ENCODE measurements around the gene C2CD3. TPM values are rescaled to one million over a fixed set of nuclear protein-coding genes. Genes with fewer than 3 reads are reported as not detected.
"Not testable (repeated sequence)": the region's sequence is repeated elsewhere in the genome, so short reads cannot be mapped to it uniquely, and the experiment has no call there.

Gene C2CD3
- total and polyA plus RNA-seq, 3 experiments from 2014 or later, result 9.1 to 41.7 (median 35.6) TPM

- Mint-ChIP-seq H3K27ac (peak overlapping the region in 3 of 8 donors; percentile 37 to 76 (median 52)), H3K36me3 (peaks cover 14 to 42% (median 28%) of the 10 kb centered on the region in 3 donors), H3K27me3 (no peaks in the 10 kb centered on the region), H3K9me3 (no peaks in the 10 kb centered on the region), H3K4me3 (no peak overlapping the region), H3K4me1 (peaks cover 10 to 50% (median 26%) of the 10 kb centered on the region in 3 donors)
- Histone ChIP-seq H3K27me3 (ENCODE audit: insufficient read depth, low read length, poor library complexity, severe bottlenecking) (no peaks in the 10 kb centered on the region), H3K4me1 (ENCODE audit: insufficient read depth, low read length) (no peaks in the 10 kb centered on the region), H3K9me3 (ENCODE audit: low read length) (no peaks in the 10 kb centered on the region), H3K27ac (ENCODE audit: low read depth, low read length) (no peak overlapping the region), H3K4me3 (ENCODE audit: low read length) (no peak overlapping the region), H3K36me3 (ENCODE audit: insufficient read depth, low read length) (no peaks in the 10 kb centered on the region)
- POLR2A ChIA-PET, result no interaction called here
- DNase-seq, result no peak
- CTCF ChIA-PET, result no interaction called here
Measured at GRCh38 chr11:74153224-74153623, 17.6 kb downstream of the C2CD3 start.

- no peaks in the 10 kb centered on the region for H3K4me1 ChIP-seq (ENCODE audit: insufficient read depth, low read length)
- H3K27ac ChIP-seq (ENCODE audit: low read depth, low read length), result no peak overlapping the region
- H3K4me3 ChIP-seq (ENCODE audit: low read length), result no peak overlapping the region
- H3K36me3 ChIP-seq (ENCODE audit: insufficient read depth, low read length), result no peaks in the 10 kb centered on the region
- CTCF ChIA-PET, result interaction anchor here (1.2 kb wide), 1 partner anchor 13 kb away, joined by 3 read pairs; no protein-coding TSS in a partner anchor
- Mint-ChIP-seq H3K27ac (no peak overlapping the region), H3K9me3 (peaks cover 0 to 4% (median 0%) of the 10 kb centered on the region in 5 donors), H3K4me3 (no peak overlapping the region), H3K27me3 (no peaks in the 10 kb centered on the region), H3K4me1 (peaks cover 6 to 22% (median 7%) of the 10 kb centered on the region in 3 donors), H3K36me3 (peaks cover 9 to 35% (median 14%) of the 10 kb centered on the region in 3 donors)
- no peaks in the 10 kb centered on the region for H3K27me3 ChIP-seq (ENCODE audit: insufficient read depth, low read length, poor library complexity, severe bottlenecking)
- no peak for DNase-seq
- POLR2A ChIA-PET, result no interaction called here
- H3K9me3 ChIP-seq (ENCODE audit: low read length), result no peaks in the 10 kb centered on the region
Measured at GRCh38 chr11:74147199-74147929, 23.4 kb downstream of the C2CD3 start.

GRCh38 chr11:74144592-74144991 is 26.2 kb downstream of the C2CD3 start:
- H3K9me3 Mint-ChIP-seq, result peaks cover 0 to 4% (median 0%) of the 10 kb centered on the region in 5 donors

GRCh38 chr11:74142624-74143023 is 28.2 kb downstream of the C2CD3 start:
- Histone ChIP-seq H3K27me3 (ENCODE audit: insufficient read depth, low read length, poor library complexity, severe bottlenecking) (no peaks in the 10 kb centered on the region), H3K4me3 (ENCODE audit: low read length) (no peak overlapping the region), H3K9me3 (ENCODE audit: low read length) (no peaks in the 10 kb centered on the region), H3K4me1 (ENCODE audit: insufficient read depth, low read length) (no peaks in the 10 kb centered on the region), H3K27ac (ENCODE audit: low read depth, low read length) (no peak overlapping the region), H3K36me3 (ENCODE audit: insufficient read depth, low read length) (peaks cover 14% of the 10 kb centered on the region)
- peaks cover 9 to 45% (median 19%) of the 10 kb centered on the region in 3 donors for H3K36me3 Mint-ChIP-seq
- H3K9me3 Mint-ChIP-seq, result peaks cover 0 to 4% (median 0%) of the 10 kb centered on the region in 5 donors
- H3K4me1 Mint-ChIP-seq, result peaks cover 0 to 2% (median 0%) of the 10 kb centered on the region in 3 donors
- ChIA-PET CTCF (no interaction called here), POLR2A (interaction anchor here (0.5 kb wide), 1 partner anchor 86 kb away, joined by 3 read pairs; no protein-coding TSS in a partner anchor)
- DNase-seq, result no peak
- H3K27ac Mint-ChIP-seq, result no peak overlapping the region
- H3K4me3 Mint-ChIP-seq, result no peak overlapping the region
- H3K27me3 Mint-ChIP-seq, result no peaks in the 10 kb centered on the region

More at GRCh38 chr11:74144592-74144991, 26.2 kb downstream of the C2CD3 start:
- H3K27me3 ChIP-seq (ENCODE audit: insufficient read depth, low read length, poor library complexity, severe bottlenecking), result no peaks in the 10 kb centered on the region
- peaks cover under 1% of the 10 kb centered on the region for H3K36me3 ChIP-seq (ENCODE audit: insufficient read depth, low read length)
- no peaks in the 10 kb centered on the region for H3K9me3 ChIP-seq (ENCODE audit: low read length)
- peaks cover 0 to 12% (median 4%) of the 10 kb centered on the region in 3 donors for H3K4me1 Mint-ChIP-seq
- no peak overlapping the region for H3K27ac ChIP-seq (ENCODE audit: low read depth, low read length)
- H3K4me3 Mint-ChIP-seq, result no peak overlapping the region
- H3K4me3 ChIP-seq (ENCODE audit: low read length), result no peak overlapping the region
- ChIA-PET POLR2A (no interaction called here), CTCF (no interaction called here)
- no peak for DNase-seq
- no peak overlapping the region for H3K27ac Mint-ChIP-seq
- no peaks in the 10 kb centered on the region for H3K4me1 ChIP-seq (ENCODE audit: insufficient read depth, low read length)
- no peaks in the 10 kb centered on the region for H3K27me3 Mint-ChIP-seq
- peaks cover 9 to 31% (median 12%) of the 10 kb centered on the region in 3 donors for H3K36me3 Mint-ChIP-seq

GRCh38 chr11:74141908-74142307 is 28.9 kb downstream of the C2CD3 start:
- Mint-ChIP-seq H3K27ac (peak overlapping the region in 1 of 8 donors; percentile 29), H3K9me3 (peaks cover 0 to 4% (median 0%) of the 10 kb centered on the region in 5 donors), H3K4me3 (no peak overlapping the region), H3K4me1 (peaks cover 0 to 2% (median 0%) of the 10 kb centered on the region in 3 donors), H3K27me3 (no peaks in the 10 kb centered on the region), H3K36me3 (peaks cover 9 to 40% (median 15%) of the 10 kb centered on the region in 3 donors)
- CTCF ChIA-PET, result no interaction called here
- Histone ChIP-seq H3K9me3 (ENCODE audit: low read length) (no peaks in the 10 kb centered on the region), H3K27ac (ENCODE audit: low read depth, low read length) (no peak overlapping the region), H3K4me3 (ENCODE audit: low read length) (no peak overlapping the region), H3K4me1 (ENCODE audit: insufficient read depth, low read length) (no peaks in the 10 kb centered on the region), H3K36me3 (ENCODE audit: insufficient read depth, low read length) (peaks cover 14% of the 10 kb centered on the region), H3K27me3 (ENCODE audit: insufficient read depth, low read length, poor library complexity, severe bottlenecking) (no peaks in the 10 kb centered on the region)
- DNase-seq, result no peak
- POLR2A ChIA-PET, result no interaction called here

- Histone ChIP-seq H3K9me3 (ENCODE audit: low read length) (no peaks in the 10 kb centered on the region), H3K4me3 (ENCODE audit: low read length) (no peak overlapping the region), H3K36me3 (ENCODE audit: insufficient read depth, low read length) (peaks cover 14% of the 10 kb centered on the region), H3K27ac (ENCODE audit: low read depth, low read length) (no peak overlapping the region), H3K27me3 (ENCODE audit: insufficient read depth, low read length, poor library complexity, severe bottlenecking) (no peaks in the 10 kb centered on the region), H3K4me1 (ENCODE audit: insufficient read depth, low read length) (no peaks in the 10 kb centered on the region)
- CTCF ChIA-PET, result no interaction called here
- Mint-ChIP-seq H3K27ac (no peak overlapping the region), H3K36me3 (peaks cover 9 to 45% (median 16%) of the 10 kb centered on the region in 3 donors), H3K9me3 (peaks cover 0 to 4% (median 0%) of the 10 kb centered on the region in 5 donors), H3K4me1 (peaks cover 0 to 2% (median 0%) of the 10 kb centered on the region in 3 donors), H3K4me3 (no peak overlapping the region), H3K27me3 (no peaks in the 10 kb centered on the region)
- POLR2A ChIA-PET, result no interaction called here
- DNase-seq, result no peak
Measured at GRCh38 chr11:74141241-74141695, 29.5 kb downstream of the C2CD3 start.

GRCh38 chr11:74139919-74140431 is 30.8 kb downstream of the C2CD3 start:
- H3K36me3 Mint-ChIP-seq, result peaks cover 0 to 46% (median 16%) of the 10 kb centered on the region in 3 donors
- H3K27me3 ChIP-seq (ENCODE audit: insufficient read depth, low read length, poor library complexity, severe bottlenecking); H3K9me3 Mint-ChIP-seq; H3K4me3 ChIP-seq (ENCODE audit: low read length); H3K27ac ChIP-seq (ENCODE audit: low read depth, low read length); H3K27ac Mint-ChIP-seq; H3K4me3 Mint-ChIP-seq; H3K27me3 Mint-ChIP-seq; POLR2A ChIA-PET; CTCF ChIA-PET; DNase-seq; H3K4me1 ChIP-seq (ENCODE audit: insufficient read depth, low read length); H3K9me3 ChIP-seq (ENCODE audit: low read length); H3K4me1 Mint-ChIP-seq: not testable (repeated sequence)
- peaks cover 14% of the 10 kb centered on the region for H3K36me3 ChIP-seq (ENCODE audit: insufficient read depth, low read length)

- no peak for DNase-seq
- ChIA-PET CTCF (no interaction called here), POLR2A (no interaction called here)
- Histone ChIP-seq H3K27ac (ENCODE audit: low read depth, low read length) (no peak overlapping the region), H3K36me3 (ENCODE audit: insufficient read depth, low read length) (peaks cover 14% of the 10 kb centered on the region), H3K9me3 (ENCODE audit: low read length) (no peaks in the 10 kb centered on the region), H3K4me3 (ENCODE audit: low read length) (no peak overlapping the region), H3K27me3 (ENCODE audit: insufficient read depth, low read length, poor library complexity, severe bottlenecking) (no peaks in the 10 kb centered on the region), H3K4me1 (ENCODE audit: insufficient read depth, low read length) (no peaks in the 10 kb centered on the region)
- no peaks in the 10 kb centered on the region for H3K27me3 Mint-ChIP-seq
- no peaks in the 10 kb centered on the region for H3K9me3 Mint-ChIP-seq
- H3K4me3 Mint-ChIP-seq, result no peak overlapping the region
- H3K36me3 Mint-ChIP-seq, result peaks cover 0 to 47% (median 16%) of the 10 kb centered on the region in 3 donors
- peaks cover 0 to 2% (median 0%) of the 10 kb centered on the region in 3 donors for H3K4me1 Mint-ChIP-seq
- no peak overlapping the region for H3K27ac Mint-ChIP-seq
Measured at GRCh38 chr11:74139151-74139918, 31.5 kb downstream of the C2CD3 start.
